Liver (tissue), 9 donors: Measurements from ENCODE around the gene LCE2B. TPM values are rescaled to one million over a fixed set of nuclear protein-coding genes. Genes with fewer than 3 reads are reported as not detected.
"Not testable (repeated sequence)": the region's sequence is repeated elsewhere in the genome, so short reads cannot be mapped to it uniquely, and the experiment has no call there.

ENCODE experiments used
- DNase-seq: peaks from one replicate; pipeline ENCODE4 v3.0.0-alpha.2; 2017; ENCODE audit warnings: low spot score
- H3K27ac ChIP-seq, 2 donors: one replicate each; pipeline ENCODE4 v1.7.0; 2013; ENCODE audit warnings: inconsistent platforms in 2 of 2, low read length in 2 of 2, control low read depth in 1 of 2, low read depth in 1 of 2, mild to moderate bottlenecking in 1 of 2
- H3K27me3 ChIP-seq, 4 donors: one replicate each; pipeline versions ENCODE4 v1.6.1 to v1.7.0; 2013; ENCODE audit warnings: low read length in 3 of 4, inconsistent platforms in 1 of 4, mild to moderate bottlenecking in 1 of 4, moderate library complexity in 1 of 4; ENCODE audit not compliant: control insufficient read depth in 4 of 4, insufficient read depth in 4 of 4
- H3K36me3 ChIP-seq, 4 donors: one replicate each; pipeline versions ENCODE4 v1.6.1 to v1.7.0; 2013; ENCODE audit warnings: low read length in 3 of 4, mild to moderate bottlenecking in 3 of 4, low read depth in 1 of 4, moderate library complexity in 1 of 4; ENCODE audit not compliant: control insufficient read depth in 4 of 4, insufficient read depth in 3 of 4
- H3K4me1 ChIP-seq, 4 donors: one replicate each; pipeline versions ENCODE4 v1.6.1 to v1.7.0; 2013; ENCODE audit warnings: low read length in 3 of 4, mild to moderate bottlenecking in 3 of 4, moderate library complexity in 1 of 4; ENCODE audit not compliant: control insufficient read depth in 4 of 4, insufficient read depth in 4 of 4
- H3K4me3 ChIP-seq, 3 donors: one replicate each; pipeline versions ENCODE4 v1.6.1 to v1.7.0; 2013; ENCODE audit warnings: low read length in 3 of 3, control low read depth in 1 of 3, low read depth in 1 of 3, mild to moderate bottlenecking in 1 of 3
- H3K9ac ChIP-seq, 2 donors: one replicate each; pipeline ENCODE4 v1.7.0; 2013; ENCODE audit warnings: low read length in 2 of 2, mild to moderate bottlenecking in 2 of 2, moderate library complexity in 2 of 2, control low read depth in 1 of 2, low read depth in 1 of 2
- H3K9me3 ChIP-seq, 4 donors: one replicate each; pipeline versions ENCODE4 v1.6.1 to v1.7.0; 2013; ENCODE audit warnings: low read length in 3 of 4; ENCODE audit not compliant: control insufficient read depth in 4 of 4
- CTCF ChIP-seq: fragments of 150-350 bp; IDR thresholded peaks from 2 replicates; pipeline ENCODE4 v1.5.1; 2017; ENCODE audit warnings: improper control_type of control experiment, low read depth, low read length; ENCODE audit not compliant: missing input control
- EGR1 ChIP-seq, 2 donors: IDR thresholded peaks; 2 replicates each; pipeline ENCODE4 v1.6.1; 2016 to 2018; ENCODE audit warnings: antibody characterized with exemption in 2 of 2, low read depth in 2 of 2
- FOXA1 ChIP-seq: IDR thresholded peaks from 2 replicates; pipeline ENCODE4 v1.6.1; 2016; ENCODE audit warnings: antibody characterized with exemption
- FOXA2 ChIP-seq: IDR thresholded peaks from 2 replicates; pipeline ENCODE4 v1.6.1; 2016; ENCODE audit warnings: antibody characterized with exemption
- GABPA ChIP-seq, 2 donors: IDR thresholded peaks in 1 of 2; conservative IDR thresholded peaks in 1 of 2; 2 replicates each; pipeline ENCODE4 v1.6.1; 2016; ENCODE audit warnings: antibody characterized with exemption in 2 of 2, mild to moderate bottlenecking in 1 of 2, moderate library complexity in 1 of 2
- HNF4A ChIP-seq, 2 donors: conservative IDR thresholded peaks; 2 replicates each; pipeline ENCODE4 v1.6.1; 2016; ENCODE audit warnings: antibody characterized with exemption in 2 of 2, mild to moderate bottlenecking in 2 of 2
- HNF4G ChIP-seq: IDR thresholded peaks from 2 replicates; pipeline ENCODE4 v1.6.1; 2016; ENCODE audit warnings: antibody characterized with exemption
- JUND ChIP-seq, 2 donors: IDR thresholded peaks; 2 replicates each; pipeline ENCODE4 v1.6.1; 2016; ENCODE audit warnings: antibody characterized with exemption in 2 of 2
- NR2F2 ChIP-seq: IDR thresholded peaks from 2 replicates; pipeline ENCODE4 v1.6.1; 2016; ENCODE audit warnings: antibody characterized with exemption
- RAD21 ChIP-seq, 2 donors: IDR thresholded peaks; 2 replicates each; pipeline ENCODE4 v1.6.1; 2016; ENCODE audit warnings: antibody characterized with exemption in 2 of 2, mild to moderate bottlenecking in 2 of 2
- REST ChIP-seq: IDR thresholded peaks from 2 replicates; pipeline ENCODE4 v1.6.1; 2016; ENCODE audit warnings: antibody characterized with exemption, mild to moderate bottlenecking
- RXRA ChIP-seq, 2 donors: IDR thresholded peaks; 2 replicates each; pipeline ENCODE4 v1.6.1; 2017 to 2018; ENCODE audit warnings: antibody characterized with exemption in 2 of 2, mild to moderate bottlenecking in 1 of 2
- SP1 ChIP-seq: IDR thresholded peaks from 2 replicates; pipeline ENCODE4 v1.6.1; 2018; ENCODE audit warnings: antibody characterized with exemption, mild to moderate bottlenecking
- TAF1 ChIP-seq: conservative IDR thresholded peaks from 2 replicates; pipeline ENCODE4 v1.6.1; 2016; ENCODE audit warnings: antibody characterized with exemption, mild to moderate bottlenecking
- YY1 ChIP-seq: IDR thresholded peaks from 2 replicates; pipeline ENCODE4 v1.6.1; 2016; ENCODE audit warnings: antibody characterized with exemption, mild to moderate bottlenecking
- ZBTB33 ChIP-seq: IDR thresholded peaks from 2 replicates; pipeline ENCODE4 v1.6.1; 2016; ENCODE audit warnings: antibody characterized with exemption
- WGBS: extraction: QIAGEN DNeasy Blood & Tissue Kit; methylation state at CpG from one replicate; pipeline ENCODE4 v1.1.7; 2013; 5-methylcytosine and 5-hydroxymethylcytosine counted together
- polyA plus RNA-seq, 2 donors: library from polyadenylated mRNA; stranded (reverse) in 1 of 2; unstranded in 1 of 2; fragments of 200-250 nt in 1 of 2; fragments of >200 nt in 1 of 2; fragmentation: Nextera tagmentation in 1 of 2; extraction: Ambion mirVana in 1 of 2; gene quantifications; one replicate each; pipeline versions ENCODE4 v1.2.1 to v1.2.3, GENCODE V29; 2013 to 2015
- total RNA-seq, 2 donors: library from RNA; depleted of rRNA; stranded (reverse); fragments of >200 nt; gene quantifications; one replicate each; pipeline ENCODE4 v1.2.3, GENCODE V29; 2014
- TF ChIP-seq, protein P1 (sequence below): IDR thresholded peaks from 2 replicates; pipeline ENCODE4 v1.6.1; 2016; ENCODE audit warnings: antibody characterized with exemption
- TF ChIP-seq, protein P2 (sequence below): IDR thresholded peaks from 2 replicates; pipeline ENCODE4 v1.6.1; 2016; ENCODE audit warnings: antibody characterized with exemption
- donor health status: healthy.
- donor health status: healthy.
- donor health status: healthy.
- donor health status: healthy.
- donor health status: healthy.

Gene LCE2B
- total and polyA plus RNA-seq, 4 donors: not detected

- not testable (repeated sequence) for H3K36me3 ChIP-seq, H3K27ac ChIP-seq, H3K4me3 ChIP-seq, H3K9ac ChIP-seq, H3K4me1 ChIP-seq, H3K9me3 ChIP-seq, H3K27me3 ChIP-seq, DNase-seq
- WGBS: 95% methylated on average over 1 of the region's 1 CpG
These were observed 19.8 kb upstream of the LCE2B start for GRCh38 chr1:152666171-152666570.

GRCh38 chr1:152667648-152668047 is 18.3 kb upstream of the LCE2B start:
- Histone ChIP-seq H3K9ac (no peak overlapping the region), H3K36me3 (no peaks in the 10 kb centered on the region), H3K27ac (no peak overlapping the region), H3K9me3 (no peaks in the 10 kb centered on the region), H3K27me3 (no peaks in the 10 kb centered on the region), H3K4me3 (no peak overlapping the region), H3K4me1 (no peaks in the 10 kb centered on the region)
- WGBS: 89% methylated on average over 5 of the region's 5 CpGs
- DNase-seq: no peak
- TF ChIP-seq GABPA (IDR thresholded peaks at IDR 0.05 in 1 of 2, conservative IDR thresholded peaks at IDR 0.05 in 1 of 2) (no peak), FOXA2 (no peak), CTCF (no peak), HNF4G (no peak), RAD21 (IDR thresholded peaks at IDR 0.05) (no peak), TAF1 (no peak), JUND (IDR thresholded peaks at IDR 0.05) (no peak)
- TF ChIP-seq, protein P1, sequence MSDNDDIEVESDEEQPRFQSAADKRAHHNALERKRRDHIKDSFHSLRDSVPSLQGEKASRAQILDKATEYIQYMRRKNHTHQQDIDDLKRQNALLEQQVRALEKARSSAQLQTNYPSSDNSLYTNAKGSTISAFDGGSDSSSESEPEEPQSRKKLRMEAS: no peak

GRCh38 chr1:152673016-152673415 is 12.9 kb upstream of the LCE2B start:
- no peaks in the 10 kb centered on the region for H3K4me1 ChIP-seq
- H3K9ac ChIP-seq: no peak overlapping the region
- DNase-seq: no peak
- WGBS: 73% methylated on average over 2 of the region's 2 CpGs
- no peaks in the 10 kb centered on the region for H3K27me3 ChIP-seq
- no peaks in the 10 kb centered on the region for H3K9me3 ChIP-seq
- no peak overlapping the region for H3K27ac ChIP-seq
- no peaks in the 10 kb centered on the region for H3K36me3 ChIP-seq
- no peak for TF ChIP-seq EGR1 (IDR thresholded peaks at IDR 0.05; ENCODE audit: low read depth in 2 of 2)
- no peak for TF ChIP-seq HNF4A (conservative IDR thresholded peaks at IDR 0.05)
- no peak for TF ChIP-seq REST
- no peak for TF ChIP-seq SP1
- no peak for TF ChIP-seq CTCF
- no peak for TF ChIP-seq FOXA2
- no peak for TF ChIP-seq RXRA (IDR thresholded peaks at IDR 0.05)
- TF ChIP-seq TAF1: no peak
- TF ChIP-seq, protein P1: no peak
- TF ChIP-seq, protein P2, sequence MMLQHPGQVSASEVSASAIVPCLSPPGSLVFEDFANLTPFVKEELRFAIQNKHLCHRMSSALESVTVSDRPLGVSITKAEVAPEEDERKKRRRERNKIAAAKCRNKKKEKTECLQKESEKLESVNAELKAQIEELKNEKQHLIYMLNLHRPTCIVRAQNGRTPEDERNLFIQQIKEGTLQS: no peak
- TF ChIP-seq HNF4G: no peak
- TF ChIP-seq NR2F2: no peak
- TF ChIP-seq JUND (IDR thresholded peaks at IDR 0.05): no peak
- TF ChIP-seq GABPA (IDR thresholded peaks at IDR 0.05 in 1 of 2, conservative IDR thresholded peaks at IDR 0.05 in 1 of 2): no peak
- no peak for TF ChIP-seq FOXA1
- no peak for TF ChIP-seq RAD21 (IDR thresholded peaks at IDR 0.05)
- no peak for TF ChIP-seq YY1
- TF ChIP-seq ZBTB33: no peak
- no peak overlapping the region for H3K4me3 ChIP-seq
